ENCODE measurements around the gene CFAP299.

DNA sequence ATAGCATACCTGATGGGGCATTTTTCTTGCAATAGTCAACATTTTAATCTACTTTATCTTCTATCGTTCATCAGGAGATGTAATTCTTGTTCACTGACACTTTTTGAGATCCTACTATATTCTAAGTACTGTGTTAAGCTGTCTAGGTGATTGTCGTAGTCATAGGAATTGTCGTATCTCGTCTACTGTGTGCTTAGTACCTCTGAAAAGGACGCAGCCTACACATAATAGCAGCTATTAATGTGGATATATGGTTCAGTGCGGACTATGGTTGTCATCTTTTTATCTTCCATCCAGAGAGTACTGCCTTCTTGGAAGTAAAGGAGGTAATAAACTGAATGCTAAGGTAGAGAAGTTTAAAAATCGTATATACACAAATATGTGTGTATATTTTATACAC, 21.9 kb upstream of the CFAP299 start:
- TF ChIP-seq, protein P1, sequence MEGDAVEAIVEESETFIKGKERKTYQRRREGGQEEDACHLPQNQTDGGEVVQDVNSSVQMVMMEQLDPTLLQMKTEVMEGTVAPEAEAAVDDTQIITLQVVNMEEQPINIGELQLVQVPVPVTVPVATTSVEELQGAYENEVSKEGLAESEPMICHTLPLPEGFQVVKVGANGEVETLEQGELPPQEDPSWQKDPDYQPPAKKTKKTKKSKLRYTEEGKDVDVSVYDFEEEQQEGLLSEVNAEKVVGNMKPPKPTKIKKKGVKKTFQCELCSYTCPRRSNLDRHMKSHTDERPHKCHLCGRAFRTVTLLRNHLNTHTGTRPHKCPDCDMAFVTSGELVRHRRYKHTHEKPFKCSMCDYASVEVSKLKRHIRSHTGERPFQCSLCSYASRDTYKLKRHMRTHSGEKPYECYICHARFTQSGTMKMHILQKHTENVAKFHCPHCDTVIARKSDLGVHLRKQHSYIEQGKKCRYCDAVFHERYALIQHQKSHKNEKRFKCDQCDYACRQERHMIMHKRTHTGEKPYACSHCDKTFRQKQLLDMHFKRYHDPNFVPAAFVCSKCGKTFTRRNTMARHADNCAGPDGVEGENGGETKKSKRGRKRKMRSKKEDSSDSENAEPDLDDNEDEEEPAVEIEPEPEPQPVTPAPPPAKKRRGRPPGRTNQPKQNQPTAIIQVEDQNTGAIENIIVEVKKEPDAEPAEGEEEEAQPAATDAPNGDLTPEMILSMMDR (IDR thresholded peaks at IDR 0.05; ENCODE audit: poor library complexity) = no peak
- TF ChIP-seq EZH2 (IDR thresholded peaks at IDR 0.05; ENCODE audit: borderline replicate concordance) = no peak
